ENCODE data around the gene ATF2. TPM values are rescaled to one million over a fixed set of nuclear protein-coding genes. Genes with fewer than 3 reads are reported as not detected.
A peak's percentile ranks its signal among the peaks of the same experiment; 100 is the strongest.

The ATF2 gene
- total and polyA plus RNA-seq, 4 experiments from 2014 or later: 26.2 to 67.4 (median 53.1) TPM

- Histone ChIP-seq H3K27ac (ENCODE audit: low read depth, low read length) (peak overlapping the region; percentile 90), H3K4me1 (ENCODE audit: insufficient read depth, low read length) (peaks cover 45% of the 10 kb centered on the region), H3K4me3 (ENCODE audit: low read length in 2 of 2) (peak overlapping the region; percentile 89 to 98), H3K9me3 (ENCODE audit: control insufficient read depth in 1 of 2, low read length in 2 of 2) (no peaks in the 10 kb centered on the region), H3K27me3 (ENCODE audit: insufficient read depth, low read length) (no peaks in the 10 kb centered on the region), H3K36me3 (ENCODE audit: insufficient read depth, low read length) (no peaks in the 10 kb centered on the region)
- CTCF ChIA-PET (ENCODE audit: partially characterized antibody): no interaction called here
- Mint-ChIP-seq H3K36me3 (peaks cover 4 to 15% of the 10 kb centered on the region in 2 donors), H3K4me1 (peaks cover 29 to 75% (median 48%) of the 10 kb centered on the region in 4 donors), H3K27me3 (no peaks in the 10 kb centered on the region), H3K4me3 (peak overlapping the region; percentile 94 to 100 (median 100)), H3K9me3 (peaks cover 0 to 2% (median 0%) of the 10 kb centered on the region in 8 donors), H3K27ac (peak overlapping the region; percentile 87 to 100 (median 99))
- intact Hi-C loops (cut with micrococcal nuclease): loop anchor here (5.0 to 10.0 kb wide), 4 partner anchors 40 to 838 kb away; partner anchors contain the start of gene LNPK
- DNase-seq: no peak
- POLR2A ChIA-PET (ENCODE audit: partially characterized antibody): interaction anchor here (0.7 kb wide), 2 partner anchors 12 to 943 kb away, joined by 3 to 4 read pairs; no protein-coding TSS in a partner anchor
These were observed 769 bp downstream of the ATF2 start for GRCh38 chr2:175167076-175167791.

GRCh38 chr2:175166216-175166824 lies 1.7 kb downstream of the ATF2 start:
- no peak for DNase-seq
- H3K4me3 ChIP-seq (ENCODE audit: low read length in 2 of 2): peak overlapping the region in 1 of 2 donors; percentile 98
- H3K4me3 Mint-ChIP-seq: peak overlapping the region; percentile 42 to 100 (median 100)
- intact Hi-C loops (cut with micrococcal nuclease): loop anchor here (5.0 to 10.0 kb wide), 4 partner anchors 39 to 838 kb away; partner anchors contain the start of gene LNPK
- H3K27me3 ChIP-seq (ENCODE audit: insufficient read depth, low read length): no peaks in the 10 kb centered on the region
- ChIA-PET POLR2A (ENCODE audit: partially characterized antibody) (interaction anchor here (0.9 kb wide), 1 partner anchor 12 kb away, joined by 3 read pairs; no protein-coding TSS in a partner anchor), CTCF (ENCODE audit: partially characterized antibody) (no interaction called here)
- peaks cover 54% of the 10 kb centered on the region for H3K4me1 ChIP-seq (ENCODE audit: insufficient read depth, low read length)
- H3K4me1 Mint-ChIP-seq: peaks cover 31 to 84% (median 55%) of the 10 kb centered on the region in 4 donors
- no peaks in the 10 kb centered on the region for H3K36me3 ChIP-seq (ENCODE audit: insufficient read depth, low read length)
- H3K36me3 Mint-ChIP-seq: peaks cover 3 to 15% of the 10 kb centered on the region in 2 donors
- peak overlapping the region in 5 of 7 donors; percentile 37 to 96 (median 84) for H3K27ac Mint-ChIP-seq
- peak overlapping the region; percentile 90 for H3K27ac ChIP-seq (ENCODE audit: low read depth, low read length)
- H3K9me3 ChIP-seq (ENCODE audit: control insufficient read depth in 1 of 2, low read length in 2 of 2): no peaks in the 10 kb centered on the region
- no peaks in the 10 kb centered on the region for H3K27me3 Mint-ChIP-seq
- peaks cover 0 to 2% (median 0%) of the 10 kb centered on the region in 8 donors for H3K9me3 Mint-ChIP-seq

- Mint-ChIP-seq H3K27ac (peak overlapping the region in 1 of 7 donors; percentile 87), H3K4me1 (peaks cover 33 to 80% (median 48%) of the 10 kb centered on the region in 4 donors), H3K27me3 (no peaks in the 10 kb centered on the region), H3K36me3 (peaks cover 5 to 18% of the 10 kb centered on the region in 2 donors), H3K9me3 (peaks cover 0 to 2% (median 0%) of the 10 kb centered on the region in 8 donors), H3K4me3 (no peak overlapping the region)
- H3K4me3 ChIP-seq (ENCODE audit: low read length in 2 of 2): no peak overlapping the region
- POLR2A ChIA-PET (ENCODE audit: partially characterized antibody): no interaction called here
- intact Hi-C loops (cut with micrococcal nuclease): loop anchor here (10.0 kb wide), 2 partner anchors 389 to 841 kb away; partner anchors contain the start of gene LNPK
- H3K9me3 ChIP-seq (ENCODE audit: control insufficient read depth in 1 of 2, low read length in 2 of 2): no peaks in the 10 kb centered on the region
- CTCF ChIA-PET (ENCODE audit: partially characterized antibody): no interaction called here
- H3K36me3 ChIP-seq (ENCODE audit: insufficient read depth, low read length): no peaks in the 10 kb centered on the region
- H3K27ac ChIP-seq (ENCODE audit: low read depth, low read length): no peak overlapping the region
- no peaks in the 10 kb centered on the region for H3K27me3 ChIP-seq (ENCODE audit: insufficient read depth, low read length)
- no peak for DNase-seq
- peaks cover 55% of the 10 kb centered on the region for H3K4me1 ChIP-seq (ENCODE audit: insufficient read depth, low read length)
These were observed 3.8 kb downstream of the ATF2 start for GRCh38 chr2:175164235-175164634.

- Mint-ChIP-seq H3K4me1 (peaks cover 33 to 64% (median 44%) of the 10 kb centered on the region in 4 donors), H3K9me3 (no peaks in the 10 kb centered on the region), H3K27ac (no peak overlapping the region), H3K36me3 (peaks cover 9 to 15% of the 10 kb centered on the region in 2 donors), H3K27me3 (no peaks in the 10 kb centered on the region), H3K4me3 (no peak overlapping the region)
- intact Hi-C loops (cut with micrococcal nuclease): no loop called here
- no peaks in the 10 kb centered on the region for H3K27me3 ChIP-seq (ENCODE audit: insufficient read depth, low read length)
- CTCF ChIA-PET (ENCODE audit: partially characterized antibody): interaction anchor here (0.7 kb wide), 1 partner anchor 93 kb away, joined by 3 read pairs; no protein-coding TSS in a partner anchor
- H3K4me1 ChIP-seq (ENCODE audit: insufficient read depth, low read length): peaks cover 35% of the 10 kb centered on the region
- no peak for DNase-seq
- peaks cover 6% of the 10 kb centered on the region for H3K36me3 ChIP-seq (ENCODE audit: insufficient read depth, low read length)
- H3K27ac ChIP-seq (ENCODE audit: low read depth, low read length): no peak overlapping the region
- H3K4me3 ChIP-seq (ENCODE audit: low read length in 2 of 2): no peak overlapping the region
- no peaks in the 10 kb centered on the region for H3K9me3 ChIP-seq (ENCODE audit: control insufficient read depth in 1 of 2, low read length in 2 of 2)
- POLR2A ChIA-PET (ENCODE audit: partially characterized antibody): no interaction called here
These were observed 9.1 kb downstream of the ATF2 start for GRCh38 chr2:175158894-175159293.

GRCh38 chr2:175156534-175156933 lies 11.5 kb downstream of the ATF2 start:
- Mint-ChIP-seq H3K4me3 (no peak overlapping the region), H3K9me3 (no peaks in the 10 kb centered on the region), H3K27me3 (no peaks in the 10 kb centered on the region), H3K27ac (peak overlapping the region in 1 of 7 donors; percentile 7), H3K36me3 (peaks cover 9 to 15% of the 10 kb centered on the region in 2 donors), H3K4me1 (peaks cover 34 to 68% (median 45%) of the 10 kb centered on the region in 4 donors)
- Histone ChIP-seq H3K27me3 (ENCODE audit: insufficient read depth, low read length) (no peaks in the 10 kb centered on the region), H3K4me3 (ENCODE audit: low read length in 2 of 2) (no peak overlapping the region), H3K4me1 (ENCODE audit: insufficient read depth, low read length) (peaks cover 40% of the 10 kb centered on the region), H3K36me3 (ENCODE audit: insufficient read depth, low read length) (peaks cover 6% of the 10 kb centered on the region), H3K27ac (ENCODE audit: low read depth, low read length) (no peak overlapping the region), H3K9me3 (ENCODE audit: control insufficient read depth in 1 of 2, low read length in 2 of 2) (no peaks in the 10 kb centered on the region)
- POLR2A ChIA-PET (ENCODE audit: partially characterized antibody): no interaction called here
- CTCF ChIA-PET (ENCODE audit: partially characterized antibody): no interaction called here
- intact Hi-C loops (cut with micrococcal nuclease): no loop called here
- no peak for DNase-seq

- H3K36me3 ChIP-seq (ENCODE audit: insufficient read depth, low read length): peaks cover 6% of the 10 kb centered on the region
- no peak overlapping the region for H3K4me3 ChIP-seq (ENCODE audit: low read length in 2 of 2)
- Mint-ChIP-seq H3K9me3 (no peaks in the 10 kb centered on the region), H3K27me3 (no peaks in the 10 kb centered on the region), H3K36me3 (peaks cover 12 to 13% of the 10 kb centered on the region in 2 donors), H3K4me1 (peaks cover 31 to 62% (median 42%) of the 10 kb centered on the region in 4 donors), H3K27ac (peak overlapping the region in 1 of 7 donors; percentile 72), H3K4me3 (peak overlapping the region in 2 of 8 donors; percentile 36 to 39)
- POLR2A ChIA-PET (ENCODE audit: partially characterized antibody): no interaction called here
- H3K4me1 ChIP-seq (ENCODE audit: insufficient read depth, low read length): peaks cover 29% of the 10 kb centered on the region
- CTCF ChIA-PET (ENCODE audit: partially characterized antibody): interaction anchor here (0.8 to 1.2 kb wide), 2 partner anchors 45 to 49 kb away, joined by 3 read pairs; no protein-coding TSS in a partner anchor
- intact Hi-C loops (cut with micrococcal nuclease): no loop called here
- H3K27ac ChIP-seq (ENCODE audit: low read depth, low read length): no peak overlapping the region
- H3K27me3 ChIP-seq (ENCODE audit: insufficient read depth, low read length): no peaks in the 10 kb centered on the region
- no peaks in the 10 kb centered on the region for H3K9me3 ChIP-seq (ENCODE audit: control insufficient read depth in 1 of 2, low read length in 2 of 2)
- no peak for DNase-seq
These were observed 13.3 kb downstream of the ATF2 start for GRCh38 chr2:175154661-175155082.

GRCh38 chr2:175152242-175152641 lies 15.8 kb downstream of the ATF2 start:
- Histone ChIP-seq H3K27me3 (ENCODE audit: insufficient read depth, low read length) (no peaks in the 10 kb centered on the region), H3K36me3 (ENCODE audit: insufficient read depth, low read length) (peaks cover 6% of the 10 kb centered on the region), H3K9me3 (ENCODE audit: control insufficient read depth in 1 of 2, low read length in 2 of 2) (no peaks in the 10 kb centered on the region), H3K4me1 (ENCODE audit: insufficient read depth, low read length) (peaks cover 24% of the 10 kb centered on the region), H3K4me3 (ENCODE audit: low read length in 2 of 2) (no peak overlapping the region), H3K27ac (ENCODE audit: low read depth, low read length) (no peak overlapping the region)
- DNase-seq: no peak
- intact Hi-C loops (cut with micrococcal nuclease): no loop called here
- no peaks in the 10 kb centered on the region for H3K27me3 Mint-ChIP-seq
- CTCF ChIA-PET (ENCODE audit: partially characterized antibody): no interaction called here
- peaks cover 39 to 76% (median 51%) of the 10 kb centered on the region in 4 donors for H3K4me1 Mint-ChIP-seq
- H3K36me3 Mint-ChIP-seq: peaks cover 28 to 33% of the 10 kb centered on the region in 2 donors
- no peak overlapping the region for H3K4me3 Mint-ChIP-seq
- H3K9me3 Mint-ChIP-seq: no peaks in the 10 kb centered on the region
- POLR2A ChIA-PET (ENCODE audit: partially characterized antibody): no interaction called here
- H3K27ac Mint-ChIP-seq: peak overlapping the region in 2 of 7 donors; percentile 7 to 22
